Activated naive CD4-positive, alpha-beta T cell treated with anti-CD3 and anti-CD28 coated beads for 36 hours (primary cell): ENCODE data around the gene ZDHHC5. TPM values are rescaled to one million over a fixed set of nuclear protein-coding genes. Genes with fewer than 3 reads are reported as not detected.
"Not testable (repeated sequence)": the region's sequence is repeated elsewhere in the genome, so short reads cannot be mapped to it uniquely, and the experiment has no call there.

Source experiments
- CTCF ChIA-PET: fragments of 350-600 bp; sonication (Branson Sonifier 250); formaldehyde crosslinking; loops from one replicate; lab custom pipeline; 2021; ENCODE audit warnings: antibody characterized with exemption; lab: Charles Lee
- DNase-seq: peaks from one replicate; pipeline ENCODE4 v3.0.0-alpha.2; 2020
- H3K27ac Mint-ChIP-seq: one replicate; pipeline ENCODE4 v1.8.0; 2021; ENCODE audit warnings: mild to moderate bottlenecking, mixed read lengths
- H3K27me3 Mint-ChIP-seq: one replicate; pipeline ENCODE4 v1.8.0; 2021; ENCODE audit warnings: low read depth, mixed read lengths
- H3K36me3 Mint-ChIP-seq: one replicate; pipeline ENCODE4 v1.8.0; 2021; ENCODE audit warnings: low read depth, mixed read lengths
- H3K4me1 Mint-ChIP-seq: one replicate; pipeline ENCODE4 v1.8.0; 2021; ENCODE audit warnings: low read depth, mixed read lengths
- H3K4me3 Mint-ChIP-seq: one replicate; pipeline ENCODE4 v1.8.0; 2021; ENCODE audit warnings: mild to moderate bottlenecking, moderate library complexity, mixed read lengths
- H3K9me3 Mint-ChIP-seq: one replicate; pipeline ENCODE4 v1.8.0; 2021; ENCODE audit warnings: mixed read lengths
- intact Hi-C: fragments of 100-400 bp; cut with micrococcal nuclease; formaldehyde crosslinking; loops from one replicate; pipeline ENCODE4 v1.15.1; 2023
- total RNA-seq, 2 experiments: library from RNA; stranded (reverse); gene quantifications; one replicate each; pipeline ENCODE4 v1.2.3, GENCODE V29; 2021

ZDHHC5 gene
- total RNA-seq, 2 experiments from 2014 or later: 38.5 to 46.6 TPM

DNA sequence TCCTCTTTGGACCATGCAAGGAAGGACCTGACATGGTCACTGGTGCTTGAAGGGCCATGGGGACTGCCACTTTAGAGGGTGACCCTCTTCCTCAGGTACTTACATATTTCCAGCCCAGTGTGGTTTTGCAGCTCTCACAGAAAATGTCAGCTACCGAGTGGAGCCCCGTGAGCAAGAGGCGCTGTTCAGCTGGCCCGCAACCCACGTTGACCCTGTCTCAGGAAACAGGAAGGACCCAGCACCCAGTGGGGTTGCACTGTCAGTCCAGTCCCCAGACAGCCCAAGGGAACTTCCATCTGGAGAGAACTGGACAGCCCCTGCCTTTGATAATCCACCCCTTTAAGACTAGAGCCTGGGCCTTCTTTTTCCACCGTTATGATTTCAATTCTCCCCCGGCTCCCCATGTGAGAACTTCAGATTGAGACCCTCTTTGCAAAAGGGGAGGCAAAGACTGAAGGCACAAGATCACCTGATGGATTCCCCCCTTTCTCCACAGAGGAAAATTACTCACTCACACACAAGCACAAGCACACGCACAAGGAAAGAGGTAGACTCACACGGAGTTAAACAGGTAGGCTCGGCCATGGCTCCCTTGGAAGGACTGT, 21.6 kb upstream of the ZDHHC5 start:
- Mint-ChIP-seq H3K4me3 (no peak overlapping the region), H3K27ac (no peak overlapping the region), H3K27me3 (peaks cover 37% of the 10 kb centered on the region), H3K36me3 (no peaks in the 10 kb centered on the region), H3K9me3 (no peaks in the 10 kb centered on the region), H3K4me1 (peaks cover 36% of the 10 kb centered on the region)
- no peak for DNase-seq
- intact Hi-C loops: no loop called here
- CTCF ChIA-PET: interaction anchor here (0.9 to 12.3 kb wide), 4 partner anchors 10 to 153 kb away, joined by 4 to 127 read pairs (median 9); partner anchors contain the start of gene UBE2L6

DNA sequence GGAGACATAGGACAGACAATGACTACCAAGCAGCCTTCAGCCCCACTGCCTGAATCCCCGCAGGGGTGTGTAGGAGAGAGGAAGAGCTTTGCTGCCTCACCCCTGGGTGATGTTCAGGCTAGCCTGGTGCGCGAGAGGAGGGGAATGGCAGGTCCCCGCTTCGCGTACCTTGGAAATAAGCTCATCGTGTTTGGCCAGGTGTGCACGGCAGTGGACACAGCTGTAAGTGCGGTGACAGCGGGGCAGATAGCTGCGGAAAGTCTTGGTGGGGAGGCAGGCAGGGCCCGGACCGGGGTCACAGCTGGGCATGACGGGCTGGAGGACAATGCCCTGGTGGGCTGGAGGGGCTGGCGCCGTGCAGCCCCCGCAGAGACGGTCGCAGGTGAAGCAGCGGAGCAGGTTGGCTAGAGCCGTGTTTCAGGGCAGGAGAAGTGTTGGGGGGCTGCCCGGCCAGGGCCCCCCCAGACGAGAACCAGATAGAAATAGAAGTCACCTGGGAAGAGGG, 21.1 kb upstream of the ZDHHC5 start:
- CTCF ChIA-PET: interaction anchor here (0.9 to 12.3 kb wide), 4 partner anchors 10 to 154 kb away, joined by 4 to 127 read pairs (median 9); partner anchors contain the start of gene UBE2L6
- H3K9me3 Mint-ChIP-seq: no peaks in the 10 kb centered on the region
- H3K27ac Mint-ChIP-seq: no peak overlapping the region
- no peak for DNase-seq
- peaks cover 37% of the 10 kb centered on the region for H3K27me3 Mint-ChIP-seq
- intact Hi-C loops: no loop called here
- H3K4me1 Mint-ChIP-seq: peaks cover 36% of the 10 kb centered on the region
- H3K4me3 Mint-ChIP-seq: no peak overlapping the region
- H3K36me3 Mint-ChIP-seq: no peaks in the 10 kb centered on the region

DNA sequence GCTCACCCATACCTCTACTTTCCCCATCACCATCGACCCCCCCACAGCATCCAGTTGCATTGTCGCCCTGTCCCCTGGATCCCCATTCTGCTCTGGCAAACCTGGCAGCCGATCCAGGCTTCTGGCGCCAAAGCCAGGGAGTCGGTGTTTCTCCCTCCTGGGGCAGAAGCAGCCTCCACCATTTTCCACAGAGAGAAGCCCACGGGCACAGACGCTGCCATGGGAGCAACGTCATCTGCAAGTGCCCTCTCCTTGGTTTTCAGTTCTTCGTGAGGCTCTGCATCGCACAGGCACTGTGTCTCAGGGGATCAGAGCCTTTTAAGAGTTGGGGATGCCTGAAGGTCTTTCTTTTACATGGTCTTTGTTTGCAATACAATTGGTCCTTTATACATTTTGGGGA, 20.5 kb upstream of the ZDHHC5 start:
- CTCF ChIA-PET: interaction anchor here (1.5 to 12.3 kb wide), 4 partner anchors 9 to 154 kb away, joined by 5 to 127 read pairs (median 10); partner anchors contain the start of gene UBE2L6
- peaks cover 37% of the 10 kb centered on the region for H3K27me3 Mint-ChIP-seq
- DNase-seq: no peak
- no peak overlapping the region for H3K27ac Mint-ChIP-seq
- intact Hi-C loops: no loop called here
- H3K36me3 Mint-ChIP-seq: no peaks in the 10 kb centered on the region
- H3K9me3 Mint-ChIP-seq: no peaks in the 10 kb centered on the region
- H3K4me1 Mint-ChIP-seq: peaks cover 36% of the 10 kb centered on the region
- H3K4me3 Mint-ChIP-seq: no peak overlapping the region

DNA sequence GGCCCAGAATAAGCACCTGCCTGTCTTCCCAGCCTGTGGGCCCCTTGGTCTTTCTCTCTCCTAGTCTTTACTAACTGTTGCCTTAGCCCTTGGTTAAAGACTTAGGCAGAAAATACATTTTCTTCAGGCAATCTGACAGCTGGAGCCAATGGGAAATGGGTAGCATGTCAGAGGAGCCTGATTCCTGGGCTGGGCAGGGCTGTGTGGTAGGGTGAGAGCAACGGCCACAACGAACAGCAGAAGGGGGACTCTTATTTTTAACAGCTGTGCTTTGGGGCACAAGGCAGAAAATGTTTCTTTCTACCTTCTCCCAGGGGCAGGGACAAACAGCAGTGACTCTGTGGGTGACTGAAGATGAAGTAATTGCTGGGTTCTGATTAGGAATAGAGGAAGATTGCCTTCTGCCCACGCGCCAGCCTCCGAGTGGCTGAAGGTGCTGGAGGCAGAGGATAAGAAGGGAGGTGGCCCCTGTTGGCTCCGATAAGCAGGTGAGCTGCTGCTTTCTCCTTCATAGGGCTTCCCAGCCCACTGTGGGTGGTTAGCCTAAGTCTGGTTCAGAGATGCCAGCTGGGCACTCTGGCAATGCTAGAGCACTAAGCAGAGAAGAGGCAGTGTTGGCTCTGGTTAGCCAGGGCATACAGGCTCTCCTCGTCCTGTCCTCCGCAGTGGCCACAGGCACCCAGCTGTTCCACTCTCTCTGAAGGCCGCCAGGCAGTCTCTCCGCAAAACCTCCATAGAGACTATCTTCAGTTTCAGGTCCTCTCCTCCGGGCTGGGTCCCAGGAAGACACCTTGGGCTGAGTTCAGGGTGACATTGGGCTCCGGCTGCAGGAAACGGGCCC, 19.7 kb upstream of the ZDHHC5 start:
- H3K27ac Mint-ChIP-seq: no peak overlapping the region
- intact Hi-C loops: loop anchor here (1.0 to 2.0 kb wide), 2 partner anchors 145 to 186 kb away; no protein-coding TSS in a partner anchor
- H3K36me3 Mint-ChIP-seq: no peaks in the 10 kb centered on the region
- peaks cover 37% of the 10 kb centered on the region for H3K27me3 Mint-ChIP-seq
- no peaks in the 10 kb centered on the region for H3K9me3 Mint-ChIP-seq
- DNase-seq: peak; percentile 28
- CTCF ChIA-PET: interaction anchor here (1.0 to 12.3 kb wide), 3 partner anchors 80 to 155 kb away, joined by 5 to 127 read pairs (median 8); partner anchors contain the start of gene UBE2L6
- H3K4me3 Mint-ChIP-seq: peak overlapping the region; percentile 75
- H3K4me1 Mint-ChIP-seq: peaks cover 38% of the 10 kb centered on the region

DNA sequence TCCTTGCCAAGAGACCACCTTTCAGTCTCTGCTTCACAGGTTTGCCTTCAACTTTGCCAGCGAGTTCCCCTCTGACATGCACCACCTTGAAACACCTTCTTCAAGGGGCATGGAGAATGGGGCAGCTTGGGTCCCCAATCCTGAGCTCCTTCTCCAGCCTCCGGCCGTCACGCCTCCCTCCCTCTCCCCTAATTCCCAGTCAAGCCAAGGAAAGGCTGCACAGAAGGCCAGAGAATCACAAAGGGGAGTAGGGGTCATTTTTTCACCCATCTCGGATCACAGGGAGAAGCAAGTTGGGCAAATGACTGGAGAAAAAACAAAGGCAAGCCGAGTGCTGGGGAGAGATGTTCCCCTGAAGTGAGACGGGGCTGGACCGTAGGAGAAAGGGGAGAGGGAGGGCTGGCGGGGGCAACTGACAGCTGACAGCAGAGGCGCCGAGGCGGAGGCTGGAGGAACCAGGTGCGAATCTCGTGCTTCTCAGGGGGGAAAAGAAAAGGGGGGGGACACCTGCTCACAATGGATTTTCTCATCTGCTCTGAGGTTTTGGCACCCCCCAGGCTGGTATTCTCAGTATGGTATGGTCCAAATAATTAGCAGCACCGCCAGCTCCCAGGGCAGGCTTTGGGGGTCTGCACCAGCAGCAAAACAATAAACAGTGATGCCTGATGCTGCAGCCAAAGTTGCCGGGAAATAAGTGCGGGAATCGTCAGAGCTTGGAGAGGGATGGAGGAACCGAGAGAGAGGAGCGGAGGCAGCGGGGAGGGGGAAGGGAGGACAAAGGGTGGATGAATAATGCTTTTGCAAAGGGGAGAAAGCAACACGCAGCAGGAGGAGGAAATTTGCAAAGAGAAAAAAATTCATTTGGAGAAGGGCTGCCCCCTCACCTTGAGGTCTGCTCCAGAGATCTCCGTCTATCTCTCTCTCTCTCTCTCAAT, 18.8 kb upstream of the ZDHHC5 start:
- peak; percentile 37 for DNase-seq
- intact Hi-C loops: loop anchor here (1.0 to 2.0 kb wide), 3 partner anchors 8 to 187 kb away; partner anchors contain the start of gene CLP1
- Mint-ChIP-seq H3K27ac (no peak overlapping the region), H3K4me3 (peak overlapping the region; percentile 75), H3K4me1 (peaks cover 38% of the 10 kb centered on the region), H3K9me3 (no peaks in the 10 kb centered on the region), H3K36me3 (no peaks in the 10 kb centered on the region), H3K27me3 (peaks cover 37% of the 10 kb centered on the region)
- CTCF ChIA-PET: interaction anchor here (0.6 to 12.3 kb wide), 4 partner anchors 81 to 1252 kb away, joined by 3 to 127 read pairs (median 6); partner anchors contain the start of gene UBE2L6

DNA sequence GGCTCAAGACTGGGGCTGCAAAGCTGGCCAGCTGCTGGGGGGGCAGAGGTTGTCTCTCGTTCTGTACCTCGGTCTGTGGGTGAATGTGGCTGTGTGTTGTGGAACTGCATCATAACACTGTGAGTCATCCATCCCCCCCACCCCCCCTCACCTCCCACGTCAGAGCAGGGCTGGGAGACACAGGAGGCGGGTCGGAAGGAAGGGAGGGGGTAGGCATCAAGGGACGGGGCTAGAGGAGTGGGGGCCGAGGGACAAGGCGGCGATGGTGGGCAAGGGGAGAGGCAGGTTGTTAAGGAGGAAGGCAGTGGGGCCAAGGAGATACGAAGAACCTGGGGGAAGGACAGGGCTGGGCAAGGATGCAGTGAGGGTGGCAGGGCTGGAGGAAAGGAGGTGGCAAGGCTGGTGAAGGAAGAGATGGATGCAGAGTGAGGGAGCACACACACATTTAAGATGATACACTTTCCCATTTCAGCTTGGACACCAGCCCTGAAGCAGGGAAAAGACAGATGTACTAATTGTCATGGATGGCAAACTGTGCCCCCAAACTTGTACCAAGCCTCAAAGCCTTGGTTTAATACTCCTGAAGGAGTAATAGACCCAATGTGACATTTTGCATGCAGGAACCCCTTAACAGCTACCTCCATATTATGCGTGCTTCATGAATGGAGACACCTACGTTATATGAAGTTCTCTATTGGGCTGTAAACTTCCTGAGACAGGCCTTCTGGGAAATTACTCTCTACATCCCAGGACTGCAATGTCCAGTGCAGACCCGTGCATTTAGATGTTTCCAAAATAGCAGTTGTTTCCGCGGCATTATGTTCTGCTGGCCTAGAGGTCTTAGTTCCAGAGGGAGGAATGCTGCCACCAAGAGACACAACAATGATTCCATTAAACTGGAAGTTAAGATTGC, 17.8 kb upstream of the ZDHHC5 start, which contains the start of gene YPEL4:
TSS of gene YPEL4 (minus strand) at position 87 of the 913 bp plus-strand sequence. CDS start 2,805 bp downstream, outside the sequence.
- Mint-ChIP-seq H3K4me3 (peak within 1 kb of the TSS; percentile 75), H3K4me1 (peaks cover 38% of the 10 kb centered on the region), H3K27me3 (peaks cover 37% of the 10 kb centered on the region), H3K36me3 (no peaks in the 10 kb centered on the region), H3K27ac (no peak within 1 kb of the TSS), H3K9me3 (no peaks in the 10 kb centered on the region)
- intact Hi-C loops: loop anchor here (1.0 to 10.0 kb wide), 3 partner anchors 7 to 1905 kb away; partner anchors contain the start of gene CLP1
- DNase-seq: peak; percentile 70
- CTCF ChIA-PET: interaction anchor here (1.6 to 12.3 kb wide), 3 partner anchors 82 to 157 kb away, joined by 3 to 127 read pairs (median 8); partner anchors contain the start of gene UBE2L6

DNA sequence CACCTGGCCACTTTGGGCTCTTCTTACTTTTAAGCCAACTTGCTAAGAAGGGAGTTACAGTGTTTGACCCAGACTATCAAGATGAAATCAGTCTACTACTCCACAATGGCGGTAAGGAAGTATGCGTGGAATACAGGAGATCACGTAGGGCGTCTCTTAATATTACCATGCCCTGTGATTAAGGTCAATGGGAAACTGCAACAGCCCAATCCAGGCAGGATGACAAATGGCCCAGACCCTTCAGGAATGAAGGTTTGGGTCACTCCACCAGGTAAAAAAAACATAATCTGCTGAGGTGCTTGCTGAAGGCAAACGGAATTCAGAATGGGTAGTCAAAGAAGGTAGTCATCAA, 17.2 kb upstream of the ZDHHC5 start:
- no peak overlapping the region for H3K27ac Mint-ChIP-seq
- intact Hi-C loops: loop anchor here (10.0 kb wide), 1 partner anchor 1904 kb away; no protein-coding TSS in a partner anchor
- CTCF ChIA-PET: interaction anchor here (1.6 to 12.3 kb wide), 2 partner anchors 83 to 158 kb away, joined by 3 to 127 read pairs; no protein-coding TSS in a partner anchor
- no peaks in the 10 kb centered on the region for H3K36me3 Mint-ChIP-seq
- H3K27me3 Mint-ChIP-seq: peaks cover 32% of the 10 kb centered on the region
- H3K4me3 Mint-ChIP-seq: no peak overlapping the region
- no peaks in the 10 kb centered on the region for H3K9me3 Mint-ChIP-seq
- no peak for DNase-seq
- H3K4me1 Mint-ChIP-seq: peaks cover 38% of the 10 kb centered on the region

DNA sequence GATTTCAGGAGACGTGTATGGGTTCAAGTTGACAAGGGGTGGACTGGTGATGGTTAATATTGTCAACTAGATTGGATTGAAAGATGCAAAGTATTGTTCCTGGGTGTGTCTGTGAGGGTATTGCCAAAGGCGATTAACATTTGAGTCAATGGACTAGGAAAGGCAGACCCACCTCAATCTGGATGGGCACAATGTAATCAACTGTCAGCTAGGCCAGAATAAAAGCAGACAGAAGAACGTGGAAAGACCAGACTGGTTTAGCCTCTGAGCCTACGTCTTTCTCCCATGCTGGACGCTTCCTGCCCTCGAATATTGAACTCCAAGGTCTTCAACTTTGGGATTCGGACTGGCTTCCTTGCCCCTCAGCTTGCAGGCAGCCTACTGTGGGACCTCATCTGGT, 16.5 kb upstream of the ZDHHC5 start:
- intact Hi-C loops: loop anchor here (10.0 kb wide), 1 partner anchor 1903 kb away; no protein-coding TSS in a partner anchor

DNA sequence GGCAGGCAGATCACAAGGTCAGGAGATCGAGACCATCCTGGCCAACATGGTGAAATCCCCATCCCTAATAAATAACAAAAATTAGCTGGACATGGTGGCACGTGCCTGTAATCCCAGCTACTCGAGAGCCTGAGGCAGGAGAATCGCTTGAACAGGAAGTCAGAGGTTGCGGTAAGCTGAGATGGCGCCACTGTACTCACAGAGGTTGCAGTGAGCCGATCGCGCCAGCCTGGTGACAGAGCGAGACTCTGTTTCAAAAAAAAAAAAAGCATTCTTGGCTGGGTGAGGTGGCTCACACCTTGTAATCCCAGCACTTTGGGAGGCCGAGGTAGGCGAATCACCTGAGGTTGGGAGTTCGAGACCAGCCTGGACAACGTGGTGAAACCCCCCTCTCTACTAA, 15.7 kb upstream of the ZDHHC5 start:
- CTCF ChIA-PET: interaction anchor here (0.7 to 1.4 kb wide), 4 partner anchors 12 to 194 kb away, joined by 3 to 5 read pairs (median 4); no protein-coding TSS in a partner anchor
- not testable (repeated sequence) for H3K9me3 Mint-ChIP-seq, H3K27ac Mint-ChIP-seq, H3K36me3 Mint-ChIP-seq
- intact Hi-C loops: loop anchor here (10.0 kb wide), 1 partner anchor 1903 kb away; no protein-coding TSS in a partner anchor
- DNase-seq: peak; percentile 54
- Mint-ChIP-seq H3K4me3 (peak overlapping the region; percentile 1), H3K27me3 (peaks cover 17% of the 10 kb centered on the region), H3K4me1 (peaks cover 34% of the 10 kb centered on the region)

More for the DNA sequence above, 16.5 kb upstream of the ZDHHC5 start:
- DNase-seq: no peak
- CTCF ChIA-PET: interaction anchor here (1.2 to 1.6 kb wide), 3 partner anchors 11 to 194 kb away, joined by 3 to 5 read pairs (median 4); no protein-coding TSS in a partner anchor
- Mint-ChIP-seq H3K27me3 (peaks cover 25% of the 10 kb centered on the region), H3K4me1 (peaks cover 38% of the 10 kb centered on the region), H3K27ac (no peak overlapping the region), H3K4me3 (no peak overlapping the region), H3K36me3 (no peaks in the 10 kb centered on the region), H3K9me3 (no peaks in the 10 kb centered on the region)

DNA sequence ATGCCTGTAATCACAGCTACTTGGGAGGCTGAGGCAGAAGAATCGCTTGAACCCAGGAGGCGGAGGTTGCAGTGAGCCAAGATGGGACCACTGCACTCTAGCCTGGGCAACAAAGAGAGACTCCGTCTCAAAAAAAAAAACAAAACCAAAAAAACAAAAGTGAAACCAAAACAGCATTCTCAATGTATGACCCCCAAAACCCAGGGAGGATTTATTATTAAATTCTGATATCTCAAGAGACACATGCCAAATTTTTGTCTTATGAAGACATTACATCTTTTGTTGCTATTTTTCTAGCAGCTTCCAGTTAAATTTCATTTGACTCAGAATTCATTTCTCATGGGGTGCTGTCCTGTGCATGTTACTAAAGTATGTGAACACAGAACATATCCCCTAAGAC, 15.3 kb upstream of the ZDHHC5 start:
- no peak for DNase-seq
- CTCF ChIA-PET: interaction anchor here (1.2 kb wide), 1 partner anchor 12 kb away, joined by 5 read pairs; no protein-coding TSS in a partner anchor
- intact Hi-C loops: loop anchor here (10.0 kb wide), 1 partner anchor 1902 kb away; no protein-coding TSS in a partner anchor
- Mint-ChIP-seq H3K4me1 (peaks cover 33% of the 10 kb centered on the region), H3K36me3 (peaks cover 2% of the 10 kb centered on the region), H3K4me3 (peak overlapping the region; percentile 1), H3K27ac (no peak overlapping the region), H3K27me3 (peaks cover 13% of the 10 kb centered on the region), H3K9me3 (no peaks in the 10 kb centered on the region)
